ENCODE data around the gene TSPAN4.

TSPAN4 gene

GRCh38 chr11:842370-843002 is at the start of gene TSPAN4, which contains the start of gene POLR2L:
Gene TSPAN4, plus strand, starts transcription at chr11:842852. Its CDS starts 7,453 bp downstream, at chr11:850305.
Gene POLR2L, minus strand, starts transcription at chr11:842529. Its CDS starts 21 bp downstream, at chr11:842508.
- DNase-seq = peak; percentile 69

- DNase-seq = no peak
Measured at GRCh38 chr11:792873-793272, 49.8 kb upstream of the TSPAN4 start.

DNA sequence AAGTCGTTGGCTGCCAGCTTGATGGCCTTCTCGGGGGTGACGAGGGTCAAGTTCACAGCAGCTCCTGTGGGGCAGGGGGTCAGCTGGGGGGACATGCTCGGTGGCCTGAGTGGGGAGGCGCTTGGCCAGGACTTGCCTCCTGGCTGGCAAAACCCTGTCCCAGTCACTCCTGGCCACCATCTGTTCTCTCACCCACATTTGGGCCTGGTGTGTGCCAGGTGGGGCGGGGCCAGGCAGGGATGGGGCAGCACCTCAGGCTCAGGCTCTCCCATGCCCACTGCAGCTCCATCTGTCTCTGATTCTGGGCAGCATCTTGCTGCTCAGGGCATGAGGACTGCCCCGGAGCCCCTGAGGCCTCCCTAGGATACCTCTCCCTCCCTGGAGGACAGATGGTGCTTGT is 49.1 kb upstream of the TSPAN4 start:
- DNase-seq = no peak

DNA sequence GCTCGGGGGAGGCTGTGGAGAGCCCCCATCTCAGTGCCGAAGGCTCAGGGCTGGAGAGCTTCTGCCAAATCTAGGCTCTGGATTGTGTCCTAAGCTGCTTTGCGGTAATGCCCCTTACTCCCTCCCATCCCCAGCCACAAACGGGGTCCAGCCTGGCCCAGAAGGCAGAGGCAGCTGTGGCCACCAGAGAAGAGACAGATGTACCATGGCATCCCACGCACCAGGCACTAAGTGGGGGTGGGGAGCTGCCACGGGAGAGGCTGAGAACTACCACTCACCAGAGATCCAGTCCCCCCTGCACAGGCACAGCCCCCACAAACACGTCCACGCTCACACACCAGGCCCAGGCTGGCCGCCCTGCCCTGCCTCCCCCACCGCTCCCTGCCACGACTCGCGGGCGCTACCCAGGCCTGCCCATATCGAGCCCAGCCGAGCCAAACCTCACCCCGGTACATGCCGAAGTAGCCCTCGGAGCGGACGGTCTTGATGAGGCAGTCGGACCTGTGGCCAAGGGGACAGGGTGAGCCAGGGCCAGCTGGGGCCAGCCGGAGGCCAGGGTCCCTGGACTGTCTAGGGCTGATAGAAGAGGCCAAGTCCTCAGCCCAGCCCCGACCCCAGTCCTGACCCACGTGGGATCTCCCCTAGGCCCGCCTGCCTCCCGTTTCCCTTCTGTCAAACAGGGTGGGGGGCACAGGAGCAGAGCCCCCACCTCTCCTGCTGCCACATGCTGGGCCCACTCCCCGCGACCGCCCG is 48.5 kb upstream of the TSPAN4 start:
- DNase-seq = no peak

GRCh38 chr11:794766-795633 is 47.7 kb upstream of the TSPAN4 start:
- no peak for DNase-seq

DNA sequence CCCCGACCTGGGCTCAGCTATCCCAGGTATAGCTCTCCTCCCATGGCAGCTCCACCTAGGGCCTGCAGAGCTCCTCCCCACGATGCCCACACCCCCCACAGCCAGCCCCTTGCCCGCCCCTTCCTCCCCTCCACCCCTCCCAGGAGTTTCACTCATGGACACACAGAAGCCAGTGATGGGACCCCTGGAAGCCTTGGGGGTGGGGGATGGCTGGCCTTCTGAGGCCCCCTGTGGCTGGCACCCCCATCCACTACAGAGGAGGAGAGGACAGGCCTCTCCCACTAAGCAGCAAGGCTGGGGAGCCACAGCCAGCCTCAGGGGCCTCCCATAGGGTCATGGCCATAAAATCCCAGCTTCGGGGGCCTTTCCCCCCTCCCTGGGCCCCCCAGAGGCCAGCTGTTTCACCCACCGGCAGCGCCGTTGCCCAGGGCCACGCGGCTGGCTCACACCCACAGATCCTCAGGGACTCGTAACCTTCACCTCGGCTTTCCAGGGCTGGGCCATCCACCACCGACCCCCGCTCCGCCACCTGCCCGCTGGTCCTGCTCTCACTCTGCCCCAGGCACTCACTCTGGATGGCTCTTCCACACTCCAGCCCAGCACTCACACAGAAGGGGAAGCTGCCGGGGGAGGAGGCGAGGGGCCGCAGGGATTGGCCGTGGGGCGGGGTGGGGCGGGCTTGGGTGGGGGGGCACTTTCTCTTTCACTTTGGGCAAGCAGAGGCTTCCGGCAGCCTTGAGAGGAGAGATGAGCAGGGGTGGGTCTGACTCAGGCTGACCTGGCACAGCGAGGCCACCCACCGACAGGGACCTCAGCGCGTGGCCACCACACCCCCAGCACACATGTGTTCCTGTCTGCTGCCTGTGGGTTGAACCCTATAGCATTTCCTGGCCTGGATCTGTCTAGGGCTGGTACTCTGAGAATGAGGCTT is 46.8 kb upstream of the TSPAN4 start:
- DNase-seq = peak; percentile 76 to 77

- no peak for DNase-seq
Measured at GRCh38 chr11:796565-797295, 45.9 kb upstream of the TSPAN4 start.

DNA sequence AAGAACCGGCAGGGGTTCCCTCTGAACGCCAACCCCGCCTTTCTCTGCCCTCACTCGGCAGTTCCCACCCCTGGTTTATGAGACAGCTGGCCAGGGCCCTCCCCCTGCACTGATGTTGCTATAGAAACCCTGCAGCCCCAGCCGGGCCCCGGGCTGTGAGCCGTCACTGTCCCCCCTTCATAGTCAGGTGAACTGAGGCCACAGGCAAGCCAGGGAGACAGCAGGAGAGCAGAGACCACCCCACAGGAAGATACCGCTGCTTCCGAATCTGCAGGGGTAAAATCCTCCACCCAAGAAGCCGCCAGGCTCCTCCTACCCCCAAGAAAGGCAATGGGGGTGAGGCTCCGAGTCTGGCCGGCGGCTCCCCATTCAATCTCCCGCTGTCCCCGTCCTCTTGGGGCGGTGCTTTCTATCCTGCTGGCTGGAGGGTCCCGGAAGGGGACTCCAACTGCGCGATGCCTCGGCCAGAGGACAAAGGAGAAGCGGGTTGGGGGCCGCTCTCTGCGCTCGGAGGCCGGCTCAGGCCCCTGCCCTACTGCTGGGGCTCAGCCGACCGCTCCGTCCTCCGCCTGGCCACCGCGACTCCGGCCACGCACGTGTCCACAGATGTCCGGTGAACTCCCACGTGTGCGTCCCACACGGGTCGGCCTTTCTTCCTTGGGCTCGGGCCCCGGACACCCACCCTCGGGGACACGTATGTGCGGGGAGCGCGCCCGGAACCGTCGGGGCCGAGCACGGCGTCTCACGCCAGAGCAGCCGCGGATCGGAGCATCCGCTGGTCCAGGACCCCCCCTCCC is 45.2 kb upstream of the TSPAN4 start:
- peak; percentile 48 to 49 for DNase-seq

- DNase-seq = peak; percentile 50 to 66
Measured at GRCh38 chr11:798093-798713, 44.4 kb upstream of the TSPAN4 start, which contains the start of gene SLC25A22. Gene SLC25A22, minus strand, starts transcription at chr11:798281. Its CDS starts 3,275 bp downstream, at chr11:795006.

DNA sequence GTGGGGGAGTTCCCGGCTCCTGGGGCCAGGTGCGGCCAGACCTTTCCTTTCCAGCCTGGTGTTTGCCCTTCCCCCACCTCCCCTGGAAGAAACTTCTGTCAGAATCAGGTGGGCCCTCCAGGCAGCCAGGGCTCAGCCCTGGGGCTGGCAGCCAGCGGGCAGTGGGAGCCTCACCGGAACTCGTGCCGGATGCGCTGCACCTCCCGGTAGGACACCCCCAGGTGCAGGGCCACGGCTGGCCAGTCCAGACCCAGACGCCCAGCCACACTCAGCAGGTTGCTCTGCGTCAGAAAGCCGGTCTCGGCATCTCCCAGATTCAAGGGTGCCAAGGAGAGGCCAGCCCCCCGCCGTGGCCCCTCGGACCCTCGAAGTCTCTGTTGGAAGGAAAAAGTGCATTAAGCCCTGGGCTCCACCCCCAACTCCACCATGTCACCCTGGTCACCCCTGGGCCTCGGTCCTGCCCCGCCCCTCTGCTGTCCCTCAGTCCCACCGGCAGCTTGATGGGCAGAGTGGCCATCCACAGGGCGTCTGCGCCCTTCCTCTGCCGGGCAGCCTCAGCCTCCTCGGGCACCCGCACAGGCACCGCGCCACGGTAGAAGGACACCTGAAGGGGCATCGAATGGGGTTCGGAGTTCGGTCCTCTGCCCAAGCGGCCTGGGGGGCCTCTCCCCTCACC is 42.9 kb upstream of the TSPAN4 start:
- DNase-seq = no peak

- DNase-seq = no peak
Measured at GRCh38 chr11:800473-800872, 42.2 kb upstream of the TSPAN4 start.

DNA sequence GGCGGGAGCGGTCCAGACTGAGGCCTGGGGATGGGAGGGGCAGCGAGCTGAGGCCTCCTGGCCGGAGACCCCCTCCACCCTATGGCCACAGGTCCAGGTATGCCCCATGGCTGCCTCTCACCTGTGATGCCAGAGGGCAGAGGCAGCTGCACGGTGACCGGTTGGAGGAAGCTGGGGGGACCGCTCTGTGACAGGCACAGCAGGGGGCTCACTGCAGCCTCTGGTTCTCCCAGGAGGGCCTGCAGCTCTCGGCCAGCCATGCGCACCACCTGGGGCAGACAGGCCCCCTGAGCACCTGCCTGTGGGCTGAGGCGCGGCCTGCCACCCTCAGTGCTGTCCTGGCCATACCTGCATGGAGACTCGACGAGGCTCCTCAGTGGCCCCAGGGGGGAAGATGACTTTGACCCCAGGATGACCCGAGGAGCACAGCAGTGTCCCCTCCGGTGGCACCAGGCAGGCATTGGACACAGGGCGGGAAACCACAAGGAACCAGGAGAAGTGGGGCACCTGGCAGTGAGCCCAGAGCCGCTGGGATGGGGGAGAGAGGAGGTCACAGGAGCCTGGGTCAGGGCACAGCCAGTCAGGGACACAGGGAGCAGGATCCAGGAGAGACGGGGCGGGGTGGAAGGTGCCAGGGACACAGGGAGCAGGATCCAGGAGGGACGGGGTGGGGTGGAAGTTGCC is 41.4 kb upstream of the TSPAN4 start:
- DNase-seq = no peak

DNA sequence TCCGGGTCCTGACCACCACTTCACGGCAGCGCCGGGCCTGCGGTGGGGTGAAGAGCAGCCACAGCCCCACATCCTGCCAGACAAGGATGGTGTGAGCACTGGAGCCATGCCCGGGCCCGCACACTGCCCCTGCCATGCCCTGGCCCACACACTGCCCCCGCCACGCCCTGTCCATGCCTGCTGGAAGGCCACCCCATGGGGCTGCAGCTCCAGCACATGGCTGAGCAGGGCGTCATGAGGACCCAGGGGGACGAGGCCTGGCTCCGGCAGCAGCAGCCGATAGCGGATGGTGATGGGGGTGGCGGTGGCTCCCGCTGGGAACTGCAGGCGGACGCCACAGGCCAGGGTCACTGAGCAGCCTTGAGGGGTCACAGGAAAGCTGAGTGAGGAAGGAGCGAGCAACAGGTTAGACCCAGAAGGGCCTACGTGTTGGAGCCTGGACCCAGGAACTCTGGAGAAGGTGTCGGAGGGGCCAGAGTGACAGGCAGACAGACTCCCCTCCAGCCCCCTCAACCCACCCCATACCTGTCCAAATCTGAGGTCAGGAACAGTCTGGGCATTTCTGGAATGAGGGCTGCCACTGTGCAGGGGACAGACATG is 40.5 kb upstream of the TSPAN4 start:
- no peak for DNase-seq

GRCh38 chr11:802693-803466 is 39.8 kb upstream of the TSPAN4 start:
- DNase-seq = no peak

- no peak for DNase-seq
Measured at GRCh38 chr11:803467-803742, 39.2 kb upstream of the TSPAN4 start.

DNA sequence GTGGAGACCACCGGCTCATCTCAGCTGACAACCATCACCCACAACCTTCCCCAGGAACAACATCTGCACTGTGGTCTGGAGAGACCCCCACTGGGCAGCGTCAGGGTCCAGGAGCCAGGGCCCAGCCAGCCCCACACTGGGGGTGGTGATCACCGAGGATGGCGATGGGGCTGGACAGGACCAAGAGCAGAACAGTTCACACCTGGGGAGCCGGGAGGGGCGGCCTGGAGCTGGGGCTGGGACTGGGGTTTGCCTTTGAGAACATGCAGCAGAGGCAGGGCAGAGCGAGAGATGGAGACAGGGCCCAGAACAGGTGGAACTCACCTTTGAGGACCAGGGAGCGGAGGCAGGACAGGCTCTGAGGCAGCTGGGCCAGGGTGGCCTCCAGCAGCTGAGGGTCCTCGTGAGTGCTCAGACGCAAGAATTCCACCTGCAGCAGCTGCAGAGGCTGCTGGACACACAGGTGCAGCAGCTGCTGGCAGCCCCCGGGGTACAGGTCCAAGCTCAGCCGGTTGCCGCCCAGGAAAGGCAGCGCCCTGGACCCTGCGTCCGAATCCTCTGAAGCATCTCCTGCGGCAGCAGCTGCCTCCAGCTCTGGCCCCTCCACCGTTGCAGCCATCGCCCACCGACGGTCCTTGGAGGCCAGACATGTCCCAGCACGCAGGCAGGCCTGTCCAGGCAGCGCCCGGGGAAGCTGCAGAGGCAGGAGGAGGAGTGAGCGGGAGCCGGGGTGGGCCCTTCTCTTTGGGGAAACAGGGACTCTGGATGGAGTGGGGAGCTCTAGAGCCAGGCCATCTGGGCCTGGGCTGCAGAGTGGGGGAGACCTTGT is 38.7 kb upstream of the TSPAN4 start:
- DNase-seq = no peak

DNA sequence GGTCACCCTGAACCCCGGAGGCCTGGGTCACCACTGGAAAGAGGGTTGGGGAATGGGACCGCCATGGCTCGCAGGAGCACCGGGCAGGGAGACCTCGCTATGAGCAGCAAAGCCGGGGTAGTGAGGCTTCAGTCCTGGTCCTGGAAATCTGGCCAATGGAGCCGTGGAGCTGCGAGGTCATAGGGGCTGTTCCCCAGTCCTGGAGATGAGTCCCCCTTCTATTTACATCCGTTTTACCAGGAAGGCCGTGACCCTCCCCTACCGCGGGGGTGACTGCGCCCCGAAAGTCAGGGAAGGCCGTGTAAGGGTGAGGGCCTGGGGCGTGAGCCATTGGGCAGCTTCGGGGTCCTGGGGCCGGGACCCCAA is 38.1 kb upstream of the TSPAN4 start:
- DNase-seq = no peak

Data from AML-193 (cell line).